GM12878 (cell line): ENCODE results near the gene ALDH3A2. TPM values are rescaled to one million over a fixed set of nuclear protein-coding genes. Genes with fewer than 3 reads are reported as not detected.

ENCODE experiments used
- ATAC-seq: fragments of 200-7000 bp; cut with Tn5 transposase; 3 replicates; pipeline ENCODE4 v1.9.1; 2020; ENCODE audit warnings: mild to moderate bottlenecking, moderate library complexity
- BruUV-seq: library from RNA; stranded (reverse); fragments of 400-500 nt; replicated peaks from 2 replicates; lab custom pipeline; 2021; lab: Mats Ljungman, UMichigan
- CTCF ChIA-PET: fragments of 300-600 bp; sonication (Branson Sonifier 250); formaldehyde crosslinking; extraction: SDS; loops from one replicate; lab custom pipeline; 2021; ENCODE audit warnings: inconsistent platforms; lab: Yijun Ruan, JAX
- POLR2A ChIA-PET: fragments of 350-600 bp; formaldehyde crosslinking; extraction: SDS; loops from one replicate; lab custom pipeline; 2021; ENCODE audit warnings: inconsistent platforms; lab: Charles Lee
- RAD21 ChIA-PET: fragments of 300-600 bp; sonication (Branson Sonifier 250); formaldehyde crosslinking; loops from one replicate; lab custom pipeline; 2023; ENCODE audit warnings: antibody characterized with exemption; ENCODE audit not compliant: unreplicated experiment; lab: Charles Lee
- SMC1A ChIA-PET: fragments of 300-600 bp; sonication (Branson Sonifier 250); formaldehyde crosslinking; loops from one replicate; lab custom pipeline; 2023; ENCODE audit not compliant: unreplicated experiment, uncharacterized antibody; lab: Charles Lee
- DNase-seq: peaks from one replicate; pipeline ENCODE4 v3.0.0-alpha.2; 2011; ENCODE audit warnings: low read depth, low spot score
- FAIRE-seq: peaks from 3 replicates; lab custom pipeline; 2011; peaks lifted over from hg19 to GRCh38; lab: Jason Lieb, UNC
- H2AFZ ChIP-seq: 2 replicates; pipeline ENCODE4 v1.6.0; 2011; ENCODE audit warnings: low read depth, low read length, control low read depth; ENCODE audit not compliant: control insufficient read depth
- H3K27ac ChIP-seq: 2 replicates; pipeline ENCODE4 v1.5.1; 2011; ENCODE audit warnings: control low read depth; ENCODE audit not compliant: control insufficient read depth, insufficient read depth
- H3K27me3 ChIP-seq, 2 experiments: replicated peaks in 1 of 2; 2 replicates each; pipeline versions ENCODE4 v1.6.0 to v1.6.1; 2011; ENCODE audit warnings: low read length in 1 of 2; ENCODE audit not compliant: control insufficient read depth in 2 of 2, insufficient read depth in 2 of 2
- H3K36me3 ChIP-seq, 2 experiments: 2 replicates each; pipeline ENCODE4 v1.5.1; 2011; ENCODE audit warnings: low read length in 1 of 2; ENCODE audit not compliant: control insufficient read depth in 2 of 2, insufficient read depth in 2 of 2
- H3K4me1 ChIP-seq: 2 replicates; pipeline ENCODE4 v1.6.1; 2011; ENCODE audit warnings: mild to moderate bottlenecking, low read length, moderate library complexity, mixed read lengths; ENCODE audit not compliant: control insufficient read depth, insufficient read depth
- H3K4me2 ChIP-seq: 2 replicates; pipeline ENCODE4 v1.6.0; 2011; ENCODE audit warnings: control low read depth; ENCODE audit not compliant: control insufficient read depth, insufficient read depth
- H3K4me3 ChIP-seq: fragments of 200-600 bp; sonication (generic); 2 replicates; pipeline ENCODE4 v1.5.1; 2016
- H3K79me2 ChIP-seq: 2 replicates; pipeline ENCODE4 v1.6.0; 2011; ENCODE audit warnings: low read length; ENCODE audit not compliant: control insufficient read depth, insufficient read depth
- H3K9ac ChIP-seq: 2 replicates; pipeline ENCODE4 v1.8.0; 2011; ENCODE audit warnings: low read length, control low read depth, mixed read lengths; ENCODE audit not compliant: control insufficient read depth, insufficient read depth
- H3K9me3 ChIP-seq: replicated peaks from 3 replicates; pipeline ENCODE4 v1.5.1; 2011; ENCODE audit warnings: mild to moderate bottlenecking, low read length; ENCODE audit not compliant: control insufficient read depth, insufficient read depth
- H4K20me1 ChIP-seq: 2 replicates; pipeline ENCODE4 v1.6.0; 2011; ENCODE audit not compliant: control insufficient read depth, insufficient read depth
- BACH1 ChIP-seq: fragments of 450-650 bp; IDR thresholded peaks from 2 replicates; pipeline ENCODE4 v1.6.1; 2017; ENCODE audit warnings: mild to moderate bottlenecking, borderline replicate concordance
- CBX5 ChIP-seq: sonication (generic); IDR thresholded peaks from 2 replicates; pipeline ENCODE4 v1.6.1; 2016; ENCODE audit warnings: low read depth, moderate library complexity, mild to moderate bottlenecking, inconsistent platforms
- FOXM1 ChIP-seq: IDR thresholded peaks from 2 replicates; pipeline ENCODE4 v1.6.1; 2012; ENCODE audit warnings: low read depth, mild to moderate bottlenecking, inconsistent platforms, low read length, moderate library complexity
- IRF4 ChIP-seq: IDR thresholded peaks from 2 replicates; pipeline ENCODE4 v1.6.1; 2011; ENCODE audit warnings: low read depth, low read length
- SMARCA5 ChIP-seq: fragments of 450-650 bp; IDR thresholded peaks from 2 replicates; pipeline ENCODE4 v1.6.1; 2017; ENCODE audit warnings: mild to moderate bottlenecking
- SUZ12 ChIP-seq: fragments of 200-600 bp; sonication (generic); IDR thresholded peaks from one replicate; pipeline ENCODE4 v1.6.1; 2018; ENCODE audit warnings: antibody characterized with exemption, mild to moderate bottlenecking; ENCODE audit not compliant: unreplicated experiment
- USF1 ChIP-seq: IDR thresholded peaks from 2 replicates; pipeline ENCODE4 v1.6.1; 2011; ENCODE audit warnings: borderline replicate concordance, low read depth, mild to moderate bottlenecking, moderate library complexity, mixed read lengths, low read length; ENCODE audit not compliant: insufficient read depth; ENCODE audit errors: extremely low read length
- WGBS: methylation state at CpG from one replicate; pipeline ENCODE4 v1.1.6; 2016; ENCODE audit warnings: low lambda C conversion rate; ENCODE audit not compliant: insufficient replicate concordance, insufficient coverage; ENCODE audit errors: missing lambda C conversion rate; 5-methylcytosine and 5-hydroxymethylcytosine counted together
- in situ Hi-C: fragments of 300-500 bp; cut with MboI; formaldehyde crosslinking; loops from 9 replicates; pipeline ENCODE4 v1.14.3; 2018; ENCODE audit warnings: mixed read lengths
- intact Hi-C: fragments of 100-400 bp; cut with micrococcal nuclease; formaldehyde crosslinking; loops from one replicate; pipeline ENCODE4 v1.14.2; 2022; ENCODE audit not compliant: unreplicated experiment
- polyA plus RNA-seq, 11 experiments: library from polyadenylated mRNA; depleted of rRNA in 4 of 11; unstranded in 6 of 11; stranded (reverse) in 5 of 11; fragments of >200 nt; fragmentation: Nextera tagmentation in 4 of 11; fragmentation: Illumina TruSeq in 1 of 11; extraction: Ambion mirVana in 4 of 11; extraction: Trizol in 1 of 11; gene quantifications; 1 replicate in 1 of 11; 2 replicates in 10 of 11; pipeline versions ENCODE4 v1.2.1 to v1.2.3, GENCODE V29; 2011 to 2016; ENCODE audit warnings: inconsistent platforms in 2 of 11, missing spikeins in 2 of 11, low read depth in 1 of 11
- total RNA-seq, 4 experiments: library from RNA; depleted of rRNA in 3 of 4; stranded (reverse); fragments of >200 nt in 3 of 4; fragmentation: Illumina TruSeq in 1 of 4; extraction: Trizol in 1 of 4; gene quantifications; 2 replicates each; pipeline versions ENCODE4 v1.2.1 to v1.2.3, GENCODE V29; 2013 to 2021

The ALDH3A2 gene
- total and polyA plus RNA-seq, 10 of the 15 experiments (the other 5 are each of a cell fraction or from before 2014, with no cell fraction given) = 5.0 to 37.0 (median 26.1) TPM

GRCh38 chr17:19713901-19714361, 65.4 kb downstream of the ALDH3A2 start:
- Histone ChIP-seq H3K4me3 (no peak overlapping the region), H3K4me1 (no peaks in the 10 kb centered on the region), H4K20me1 (no peaks in the 10 kb centered on the region), H3K9ac (no peak overlapping the region), H3K4me2 (no peak overlapping the region), H3K27me3 (peaks cover 0 to 2% of the 10 kb centered on the region in 2 experiments; a peak in 1 of 4 replicates), H3K9me3 (no peaks in the 10 kb centered on the region), H3K27ac (no peak overlapping the region), H2AFZ (no peak overlapping the region), H3K79me2 (no peaks in the 10 kb centered on the region), H3K36me3 (no peaks in the 10 kb centered on the region)
- ChIA-PET POLR2A (no interaction called here), SMC1A (no interaction called here), CTCF (no interaction called here), RAD21 (no interaction called here)
- no peak for TF ChIP-seq CBX5
- DNase-seq = no peak
- ATAC-seq = no peak
- WGBS = 86% methylated on average over 20 of the region's 28 CpGs
- no TSS peak for BruUV-seq
- intact Hi-C loops = no loop called here
- in situ Hi-C loops = no loop called here
- no peak for FAIRE-seq

GRCh38 chr17:19714542-19715411, 66.2 kb downstream of the ALDH3A2 start:
- Histone ChIP-seq H3K4me2 (no peak overlapping the region), H3K9me3 (no peaks in the 10 kb centered on the region), H3K27ac (no peak overlapping the region), H3K79me2 (no peaks in the 10 kb centered on the region), H3K9ac (no peak overlapping the region), H3K4me1 (no peaks in the 10 kb centered on the region), H3K27me3 (peaks cover 0 to 2% of the 10 kb centered on the region in 2 experiments; a peak in 1 of 4 replicates), H3K4me3 (no peak overlapping the region), H2AFZ (no peak overlapping the region), H4K20me1 (no peaks in the 10 kb centered on the region), H3K36me3 (no peaks in the 10 kb centered on the region)
- in situ Hi-C loops = no loop called here
- ATAC-seq = no peak
- no peak for DNase-seq
- SMC1A ChIA-PET = no interaction called here
- RAD21 ChIA-PET = no interaction called here
- intact Hi-C loops = no loop called here
- no peak for TF ChIP-seq IRF4
- no peak for TF ChIP-seq SUZ12
- TF ChIP-seq SMARCA5 = no peak
- no peak for TF ChIP-seq BACH1
- TF ChIP-seq USF1 = no peak
- TF ChIP-seq FOXM1 = no peak
- 49% methylated on average over 27 of the region's 27 CpGs for whole genome bisulfite sequencing
- no peak for FAIRE-seq
- CTCF ChIA-PET = no interaction called here
- POLR2A ChIA-PET = no interaction called here
- no TSS peak for BruUV-seq
